Measurements from ENCODE around the gene PRKAA1. TPM values are rescaled to one million over a fixed set of nuclear protein-coding genes. Genes with fewer than 3 reads are reported as not detected.

PRKAA1 gene
- total and polyA plus RNA-seq, 2 of the 13 experiments (the other 11 are each of a cell fraction or from before 2014, with no cell fraction given), result 36.6 to 58.0 TPM

- TF ChIP-seq ZNF501 (CRISPR knock-in tag; IDR thresholded peaks at IDR 0.05) (peak; percentile 97), PHF5A (CRISPR knock-in tag; IDR thresholded peaks at IDR 0.05; ENCODE audit: low read depth, unreplicated experiment) (peak; percentile 98), EHMT2 (IDR thresholded peaks at IDR 0.05; ENCODE audit: borderline replicate concordance, low read depth, low read length) (peak; percentile 72; the same call in 1 of the 2 replicates), AHR (CRISPR knock-in tag; IDR thresholded peaks at IDR 0.05) (peak; percentile 97; the same call in 1 of the 2 replicates), ZSCAN12 (CRISPR knock-in tag; IDR thresholded peaks at IDR 0.05) (0 out of 2 replicates have a peak, but pooled peaks have one; percentile 62), AFF4 (CRISPR knock-in tag; IDR thresholded peaks at IDR 0.05) (peak; percentile 81; the same call in 1 of the 2 replicates), SIN3B (IDR thresholded peaks at IDR 0.05; ENCODE audit: low read length) (peak; percentile 76; the same call in 1 of the 2 replicates), HMGXB4 (CRISPR knock-in tag; IDR thresholded peaks at IDR 0.05; ENCODE audit: borderline replicate concordance in 1 of 2, low read depth in 1 of 2) (peak; percentile 97 to 99), ZNF512 (CRISPR knock-in tag; IDR thresholded peaks at IDR 0.05) (no peak), ZNF512B (CRISPR knock-in tag; IDR thresholded peaks at IDR 0.05; ENCODE audit: borderline replicate concordance) (peak; percentile 93; the same call in 1 of the 2 replicates), ZNF773 (CRISPR knock-in tag; IDR thresholded peaks at IDR 0.05; ENCODE audit: borderline replicate concordance) (peak; percentile 46; the same call in 1 of the 2 replicates), TEAD3 (CRISPR knock-in tag; optimal IDR thresholded peaks at IDR 0.05; ENCODE audit: borderline replicate concordance) (peak; percentile 68), MIER3 (CRISPR knock-in tag; IDR thresholded peaks at IDR 0.05; ENCODE audit: borderline replicate concordance) (peak; percentile 97), ZNF317 (CRISPR knock-in tag; IDR thresholded peaks at IDR 0.05) (peak; percentile 92), ZNF234 (CRISPR knock-in tag; conservative IDR thresholded peaks at IDR 0.05) (peak; percentile 78; the same call in 1 of the 2 replicates), ZNF577 (CRISPR knock-in tag; IDR thresholded peaks at IDR 0.05; ENCODE audit: borderline replicate concordance, low read depth) (no peak), ATF7 (IDR thresholded peaks at IDR 0.05) (no peak), ATF7 (CRISPR knock-in tag; IDR thresholded peaks at IDR 0.05) (peak; percentile 48; the same call in 1 of the 2 replicates)
Measured at GRCh38 chr5:40834849-40835787, 36.9 kb upstream of the PRKAA1 start, which contains the start of gene RPL37 (continued).

Data from HepG2 (cell line).